Naive B cell (primary cell): Measurements from ENCODE around the gene EML4. TPM values are rescaled to one million over a fixed set of nuclear protein-coding genes. Genes with fewer than 3 reads are reported as not detected.

ENCODE experiments used
- ATAC-seq, 2 donors: fragments of 150-1000 bp; cut with Tn5 transposase; 2 replicates each; pipeline ENCODE4 v1.10.0; 2021; ENCODE audit warnings: low read depth in 2 of 2, mild to moderate bottlenecking in 2 of 2, moderate library complexity in 2 of 2
- DNase-seq: peaks from one replicate; pipeline ENCODE4 v3.0.0; 2022
- H3K27ac Mint-ChIP-seq, 6 donors: one replicate each; pipeline ENCODE4 v1.8.0; 2020 to 2022; ENCODE audit warnings: mild to moderate bottlenecking in 6 of 6, mixed read lengths in 6 of 6, moderate library complexity in 5 of 6, inconsistent platforms in 2 of 6
- H3K27me3 Mint-ChIP-seq, 3 donors: one replicate each; pipeline ENCODE4 v1.8.0; 2021 to 2022; ENCODE audit warnings: mixed read lengths in 3 of 3, mild to moderate bottlenecking in 1 of 3
- H3K36me3 Mint-ChIP-seq, 2 donors: one replicate each; pipeline ENCODE4 v1.8.0; 2020 to 2022; ENCODE audit warnings: mixed read lengths in 2 of 2, inconsistent platforms in 1 of 2, mild to moderate bottlenecking in 1 of 2
- H3K4me1 Mint-ChIP-seq, 3 donors: one replicate each; pipeline ENCODE4 v1.8.0; 2020 to 2022; ENCODE audit warnings: mixed read lengths in 3 of 3, inconsistent platforms in 1 of 3, mild to moderate bottlenecking in 1 of 3, moderate library complexity in 1 of 3
- H3K4me3 Mint-ChIP-seq, 8 donors: one replicate each; pipeline ENCODE4 v1.8.0; 2020 to 2022; ENCODE audit warnings: mild to moderate bottlenecking in 8 of 8, mixed read lengths in 8 of 8, moderate library complexity in 8 of 8, inconsistent platforms in 2 of 8
- H3K9me3 Mint-ChIP-seq, 7 donors: one replicate each; pipeline ENCODE4 v1.8.0; 2020 to 2022; ENCODE audit warnings: mixed read lengths in 7 of 7, mild to moderate bottlenecking in 5 of 7, inconsistent platforms in 2 of 7, moderate library complexity in 1 of 7
- polyA plus RNA-seq, 6 donors: library from polyadenylated mRNA; unstranded; fragments of 300-500 nt; fragmentation: Illumina TruSeq; gene quantifications; one replicate each; pipeline ENCODE4 v1.2.3, GENCODE V29; 2021; ENCODE audit warnings: low read depth in 6 of 6

EML4 gene
- polyA plus RNA-seq, 6 donors from 2014 or later, result 33.3 to 77.6 (median 62.5) TPM

GRCh38 chr2:42216694-42217093, 47.5 kb downstream of the EML4 start:
- H3K27ac Mint-ChIP-seq, result no peak overlapping the region
- peaks cover 0 to 4% of the 10 kb centered on the region in 2 donors for H3K36me3 Mint-ChIP-seq
- no peaks in the 10 kb centered on the region for H3K27me3 Mint-ChIP-seq
- DNase-seq (no peak), ATAC-seq (no peak)
- peaks cover 40 to 58% (median 58%) of the 10 kb centered on the region in 3 donors for H3K4me1 Mint-ChIP-seq
- H3K9me3 Mint-ChIP-seq, result no peaks in the 10 kb centered on the region
- H3K4me3 Mint-ChIP-seq, result no peak overlapping the region

GRCh38 chr2:42217307-42217706, 48.2 kb downstream of the EML4 start:
- no peak for ATAC-seq
- no peak overlapping the region for H3K4me3 Mint-ChIP-seq
- DNase-seq, result no peak
- H3K9me3 Mint-ChIP-seq, result no peaks in the 10 kb centered on the region
- H3K27ac Mint-ChIP-seq, result peak overlapping the region in 1 of 6 donors; percentile 36
- peaks cover 0 to 3% of the 10 kb centered on the region in 2 donors for H3K36me3 Mint-ChIP-seq
- no peaks in the 10 kb centered on the region for H3K27me3 Mint-ChIP-seq
- peaks cover 40 to 57% (median 56%) of the 10 kb centered on the region in 3 donors for H3K4me1 Mint-ChIP-seq

GRCh38 chr2:42217914-42218313, 48.8 kb downstream of the EML4 start:
- Mint-ChIP-seq H3K9me3 (no peaks in the 10 kb centered on the region), H3K27me3 (no peaks in the 10 kb centered on the region), H3K4me1 (peaks cover 37 to 59% (median 53%) of the 10 kb centered on the region in 3 donors), H3K27ac (peak overlapping the region in 2 of 6 donors; percentile 36 to 46), H3K4me3 (no peak overlapping the region), H3K36me3 (peaks cover 0 to 4% of the 10 kb centered on the region in 2 donors)
- ATAC-seq (no peak), DNase-seq (no peak)

- no peak for ATAC-seq
- H3K4me3 Mint-ChIP-seq, result no peak overlapping the region
- DNase-seq, result no peak
- H3K4me1 Mint-ChIP-seq, result peaks cover 41 to 64% (median 56%) of the 10 kb centered on the region in 3 donors
- no peaks in the 10 kb centered on the region for H3K9me3 Mint-ChIP-seq
- peak overlapping the region in 1 of 6 donors; percentile 59 for H3K27ac Mint-ChIP-seq
- no peaks in the 10 kb centered on the region for H3K27me3 Mint-ChIP-seq
- H3K36me3 Mint-ChIP-seq, result peaks cover 0 to 8% of the 10 kb centered on the region in 2 donors
These were observed 49.6 kb downstream of the EML4 start for GRCh38 chr2:42218712-42219111.

- DNase-seq, result no peak
- Mint-ChIP-seq H3K4me1 (peaks cover 44 to 68% (median 60%) of the 10 kb centered on the region in 3 donors), H3K27ac (no peak overlapping the region), H3K27me3 (no peaks in the 10 kb centered on the region), H3K4me3 (no peak overlapping the region), H3K9me3 (no peaks in the 10 kb centered on the region), H3K36me3 (peaks cover 0 to 9% of the 10 kb centered on the region in 2 donors)
- no peak for ATAC-seq
These were observed 50.0 kb downstream of the EML4 start for GRCh38 chr2:42219160-42219559.

GRCh38 chr2:42220566-42220965, 51.4 kb downstream of the EML4 start:
- no peaks in the 10 kb centered on the region for H3K27me3 Mint-ChIP-seq
- H3K4me1 Mint-ChIP-seq, result peaks cover 47 to 64% (median 64%) of the 10 kb centered on the region in 3 donors
- no peak for DNase-seq
- H3K36me3 Mint-ChIP-seq, result peaks cover 0 to 19% of the 10 kb centered on the region in 2 donors
- peak overlapping the region in 1 of 8 donors; percentile 42 for H3K4me3 Mint-ChIP-seq
- H3K27ac Mint-ChIP-seq, result peak overlapping the region in 4 of 6 donors; percentile 51 to 93 (median 70)
- no peaks in the 10 kb centered on the region for H3K9me3 Mint-ChIP-seq
- no peak for ATAC-seq

- peak overlapping the region in 3 of 6 donors; percentile 6 to 63 (median 62) for H3K27ac Mint-ChIP-seq
- H3K27me3 Mint-ChIP-seq, result no peaks in the 10 kb centered on the region
- no peak for ATAC-seq
These were observed 54.1 kb downstream of the EML4 start for GRCh38 chr2:42223067-42223854.

GRCh38 chr2:42223855-42224268, 54.7 kb downstream of the EML4 start:
- Mint-ChIP-seq H3K27ac (peak overlapping the region in 2 of 6 donors; percentile 6 to 61), H3K4me1 (peaks cover 45 to 58% (median 57%) of the 10 kb centered on the region in 3 donors)

More at GRCh38 chr2:42223067-42223854, 54.1 kb downstream of the EML4 start:
- DNase-seq, result no peak
- H3K4me1 Mint-ChIP-seq, result peaks cover 46 to 63% (median 60%) of the 10 kb centered on the region in 3 donors
- H3K4me3 Mint-ChIP-seq, result no peak overlapping the region
- H3K9me3 Mint-ChIP-seq, result no peaks in the 10 kb centered on the region
- peaks cover 0 to 19% of the 10 kb centered on the region in 2 donors for H3K36me3 Mint-ChIP-seq

GRCh38 chr2:42224422-42225067, 55.4 kb downstream of the EML4 start:
- Mint-ChIP-seq H3K4me3 (peak overlapping the region in 1 of 8 donors; percentile 66), H3K27ac (peak overlapping the region in 3 of 6 donors; percentile 6 to 66 (median 33)), H3K36me3 (peaks cover 0 to 15% of the 10 kb centered on the region in 2 donors), H3K27me3 (no peaks in the 10 kb centered on the region), H3K9me3 (no peaks in the 10 kb centered on the region), H3K4me1 (peaks cover 47 to 62% (median 55%) of the 10 kb centered on the region in 3 donors)
- ATAC-seq, result no peak
- DNase-seq, result no peak

More at GRCh38 chr2:42223855-42224268, 54.7 kb downstream of the EML4 start:
- ATAC-seq (no peak), DNase-seq (no peak)
- H3K36me3 Mint-ChIP-seq, result peaks cover 0 to 16% of the 10 kb centered on the region in 2 donors
- H3K9me3 Mint-ChIP-seq, result no peaks in the 10 kb centered on the region
- no peaks in the 10 kb centered on the region for H3K27me3 Mint-ChIP-seq
- peak overlapping the region in 1 of 8 donors; percentile 66 for H3K4me3 Mint-ChIP-seq

GRCh38 chr2:42225573-42225972, 56.4 kb downstream of the EML4 start:
- peak overlapping the region in 1 of 6 donors; percentile 15 for H3K27ac Mint-ChIP-seq
- peaks cover 48 to 64% (median 52%) of the 10 kb centered on the region in 3 donors for H3K4me1 Mint-ChIP-seq
- DNase-seq, result no peak
- H3K9me3 Mint-ChIP-seq, result no peaks in the 10 kb centered on the region
- peaks cover 0 to 15% of the 10 kb centered on the region in 2 donors for H3K36me3 Mint-ChIP-seq
- H3K27me3 Mint-ChIP-seq, result no peaks in the 10 kb centered on the region
- H3K4me3 Mint-ChIP-seq, result no peak overlapping the region
- ATAC-seq, result no peak

GRCh38 chr2:42227491-42227890, 58.3 kb downstream of the EML4 start:
- peak overlapping the region in 3 of 6 donors; percentile 62 to 80 (median 78) for H3K27ac Mint-ChIP-seq
- no peaks in the 10 kb centered on the region for H3K27me3 Mint-ChIP-seq

GRCh38 chr2:42228101-42228500, 58.9 kb downstream of the EML4 start:
- ATAC-seq (no peak), DNase-seq (no peak)
- peaks cover 51 to 66% (median 53%) of the 10 kb centered on the region in 3 donors for H3K4me1 Mint-ChIP-seq
- no peak overlapping the region for H3K27ac Mint-ChIP-seq
- H3K27me3 Mint-ChIP-seq, result no peaks in the 10 kb centered on the region
- H3K9me3 Mint-ChIP-seq, result no peaks in the 10 kb centered on the region
- H3K4me3 Mint-ChIP-seq, result no peak overlapping the region
- H3K36me3 Mint-ChIP-seq, result peaks cover 7 to 13% of the 10 kb centered on the region in 2 donors

More at GRCh38 chr2:42227491-42227890, 58.3 kb downstream of the EML4 start:
- Mint-ChIP-seq H3K4me3 (no peak overlapping the region), H3K9me3 (no peaks in the 10 kb centered on the region), H3K36me3 (peaks cover 7 to 15% of the 10 kb centered on the region in 2 donors), H3K4me1 (peaks cover 54 to 69% (median 54%) of the 10 kb centered on the region in 3 donors)
- ATAC-seq (no peak), DNase-seq (no peak)

GRCh38 chr2:42229949-42230348, 60.8 kb downstream of the EML4 start:
- H3K4me3 Mint-ChIP-seq, result no peak overlapping the region
- DNase-seq (no peak), ATAC-seq (no peak)
- no peaks in the 10 kb centered on the region for H3K27me3 Mint-ChIP-seq
- peak overlapping the region in 2 of 6 donors; percentile 39 to 94 for H3K27ac Mint-ChIP-seq
- no peaks in the 10 kb centered on the region for H3K9me3 Mint-ChIP-seq
- peaks cover 39 to 53% (median 46%) of the 10 kb centered on the region in 3 donors for H3K4me1 Mint-ChIP-seq
- H3K36me3 Mint-ChIP-seq, result peaks cover 2 to 7% of the 10 kb centered on the region in 2 donors
